H9 (cell line): ENCODE data around the gene SAV1. TPM values are rescaled to one million over a fixed set of nuclear protein-coding genes. Genes with fewer than 3 reads are reported as not detected.
"Not testable (repeated sequence)": the region's sequence is repeated elsewhere in the genome, so short reads cannot be mapped to it uniquely, and the experiment has no call there.

Experiments used
- DNase-seq: peaks from one replicate; pipeline ENCODE4 v3.0.0-alpha.2; 2017
- H2AFZ ChIP-seq: one replicate; pipeline ENCODE4 v1.6.1; 2013; ENCODE audit warnings: mild to moderate bottlenecking, low read length, control low read depth, moderate library complexity
- H2AK5ac ChIP-seq: 2 replicates; pipeline ENCODE4 v1.6.1; 2013; ENCODE audit warnings: low read length, control low read depth, mixed read lengths; ENCODE audit not compliant: insufficient read length
- H2BK120ac ChIP-seq: one replicate; pipeline ENCODE4 v1.6.1; 2013; ENCODE audit warnings: low read depth, mild to moderate bottlenecking, low read length, control low read depth, inconsistent platforms; ENCODE audit not compliant: poor library complexity, severe bottlenecking
- H2BK12ac ChIP-seq: 2 replicates; pipeline ENCODE4 v1.6.1; 2013; ENCODE audit warnings: low read length, control low read depth, mixed read lengths, low read depth; ENCODE audit not compliant: insufficient read length
- H2BK15ac ChIP-seq: 2 replicates; pipeline ENCODE4 v1.6.1; 2013; ENCODE audit warnings: low read depth, low read length, control low read depth
- H2BK20ac ChIP-seq: one replicate; pipeline ENCODE4 v1.6.1; 2013; ENCODE audit warnings: low read depth, mild to moderate bottlenecking, low read length, control low read depth, inconsistent platforms; ENCODE audit not compliant: poor library complexity, severe bottlenecking
- H2BK5ac ChIP-seq: 2 replicates; pipeline ENCODE4 v1.6.1; 2013; ENCODE audit warnings: low read length, control low read depth, mixed read lengths; ENCODE audit not compliant: insufficient read length
- H3K14ac ChIP-seq: 2 replicates; pipeline ENCODE4 v1.6.1; 2013; ENCODE audit warnings: low read length, control low read depth; ENCODE audit not compliant: insufficient read depth
- H3K18ac ChIP-seq: 2 replicates; pipeline ENCODE4 v1.6.1; 2013; ENCODE audit warnings: low read depth, mild to moderate bottlenecking, mixed read lengths, low read length, control low read depth; ENCODE audit not compliant: insufficient read length
- H3K23ac ChIP-seq: 2 replicates; pipeline ENCODE4 v1.6.1; 2013; ENCODE audit warnings: low read length, control low read depth, mixed read lengths, low read depth; ENCODE audit not compliant: insufficient read length
- H3K23me2 ChIP-seq: 2 replicates; pipeline ENCODE4 v1.6.1; 2013; ENCODE audit warnings: low read depth, mild to moderate bottlenecking, mixed read lengths, low read length, control low read depth; ENCODE audit not compliant: insufficient read length, poor library complexity, severe bottlenecking
- H3K27ac ChIP-seq: 2 replicates; pipeline ENCODE4 v1.5.1; 2013; ENCODE audit warnings: low read length, control low read depth, mixed read lengths, low read depth; ENCODE audit not compliant: insufficient read length
- H3K27me3 ChIP-seq: 2 replicates; pipeline ENCODE4 v1.6.1; 2013; ENCODE audit warnings: low read length, control low read depth, inconsistent platforms; ENCODE audit not compliant: insufficient read depth
- H3K4ac ChIP-seq: 2 replicates; pipeline ENCODE4 v1.6.1; 2013; ENCODE audit warnings: low read depth, mild to moderate bottlenecking, control low read depth, inconsistent platforms, low read length, moderate library complexity
- H3K4me1 ChIP-seq: 2 replicates; pipeline ENCODE4 v1.6.1; 2013; ENCODE audit warnings: low read length, control low read depth, inconsistent platforms; ENCODE audit not compliant: insufficient read depth
- H3K4me2 ChIP-seq: 2 replicates; pipeline ENCODE4 v1.6.1; 2013; ENCODE audit warnings: low read length, control low read depth, mixed read lengths; ENCODE audit not compliant: insufficient read length, insufficient read depth
- H3K56ac ChIP-seq: 2 replicates; pipeline ENCODE4 v1.6.1; 2013; ENCODE audit warnings: low read depth, mild to moderate bottlenecking, mixed read lengths, low read length, control low read depth; ENCODE audit not compliant: insufficient read length
- H3K79me1 ChIP-seq: 2 replicates; pipeline ENCODE4 v1.6.1; 2013; ENCODE audit warnings: low read depth, mild to moderate bottlenecking, moderate library complexity, low read length, control low read depth, inconsistent platforms; ENCODE audit not compliant: insufficient read depth, poor library complexity, severe bottlenecking
- H3K79me2 ChIP-seq: 2 replicates; pipeline ENCODE4 v1.6.1; 2013; ENCODE audit warnings: low read length, control low read depth, inconsistent platforms; ENCODE audit not compliant: insufficient read depth
- H3K9ac ChIP-seq: 2 replicates; pipeline ENCODE4 v1.6.1; 2013; ENCODE audit warnings: low read length, control low read depth, mixed read lengths; ENCODE audit not compliant: insufficient read length; ENCODE audit errors: extremely low read depth
- H3K9me3 ChIP-seq: one replicate; pipeline ENCODE4 v1.6.1; 2013; ENCODE audit warnings: low read depth, low read length, inconsistent platforms; ENCODE audit not compliant: control insufficient read depth
- H3T11ph ChIP-seq: one replicate; pipeline ENCODE4 v1.6.1; 2013; ENCODE audit warnings: mild to moderate bottlenecking, low read length, control low read depth, inconsistent platforms
- H4K20me1 ChIP-seq: one replicate; pipeline ENCODE4 v1.6.1; 2013; ENCODE audit not compliant: control insufficient read depth, insufficient read length, insufficient read depth
- H4K5ac ChIP-seq: 2 replicates; pipeline ENCODE4 v1.6.1; 2013; ENCODE audit warnings: low read depth, mild to moderate bottlenecking, mixed read lengths, low read length, control low read depth; ENCODE audit not compliant: insufficient read length
- H4K8ac ChIP-seq: replicated peaks from 2 replicates; pipeline ENCODE4 v1.6.1; 2013; ENCODE audit warnings: low read length, control low read depth, mixed read lengths, low read depth; ENCODE audit not compliant: insufficient read length
- H4K91ac ChIP-seq: 2 replicates; pipeline ENCODE4 v1.6.1; 2013; ENCODE audit warnings: low read depth, mild to moderate bottlenecking, moderate library complexity, mixed read lengths, low read length, control low read depth; ENCODE audit not compliant: insufficient read length
- H3K27ac Mint-ChIP-seq, 3 experiments: 2 replicates in 2 of 3; 3 replicates in 1 of 3; pipeline ENCODE4 v1.8.0; 2020 to 2021; ENCODE audit warnings: mixed read lengths in 3 of 3, mild to moderate bottlenecking in 1 of 3, moderate library complexity in 1 of 3
- H3K27me3 Mint-ChIP-seq: 2 replicates; pipeline ENCODE4 v1.8.0; 2021; ENCODE audit warnings: low read depth, mild to moderate bottlenecking, moderate library complexity, mixed read lengths
- H3K36me3 Mint-ChIP-seq, 3 experiments: 2 replicates in 2 of 3; 3 replicates in 1 of 3; pipeline ENCODE4 v1.8.0; 2020 to 2021; ENCODE audit warnings: low read depth in 3 of 3, mixed read lengths in 3 of 3; ENCODE audit not compliant: insufficient read depth in 1 of 3
- H3K4me1 Mint-ChIP-seq, 2 experiments: 2 replicates each; pipeline ENCODE4 v1.8.0; 2020; ENCODE audit warnings: mixed read lengths in 2 of 2
- H3K4me3 Mint-ChIP-seq, 2 experiments: 2 replicates in 1 of 2; 3 replicates in 1 of 2; pipeline ENCODE4 v1.8.0; 2020 to 2021; ENCODE audit warnings: mild to moderate bottlenecking in 2 of 2, mixed read lengths in 2 of 2, moderate library complexity in 1 of 2
- H3K9me3 Mint-ChIP-seq, 2 experiments: 2 replicates in 1 of 2; 3 replicates in 1 of 2; pipeline ENCODE4 v1.8.0; 2020; ENCODE audit warnings: mild to moderate bottlenecking in 2 of 2, mixed read lengths in 2 of 2, moderate library complexity in 1 of 2
- WGBS: extraction: QIAGEN DNeasy Blood & Tissue Kit; methylation state at CpG from one replicate; pipeline ENCODE4 v1.1.7; 2013; ENCODE audit warnings: missing lambda C conversion rate, low lambda C conversion rate, mixed read lengths; ENCODE audit not compliant: insufficient read length; ENCODE audit errors: extremely low coverage; 5-methylcytosine and 5-hydroxymethylcytosine counted together
- total RNA-seq: library from RNA; stranded (reverse); gene quantifications from 2 replicates; pipeline ENCODE4 v1.2.1, GENCODE V29; 2021
- TF ChIP-seq, protein P1 (sequence below): fragments of 200-600 bp; sonication (generic); conservative IDR thresholded peaks from 3 replicates; pipeline ENCODE4 v1.8.0; 2021; ENCODE audit warnings: antibody characterized with exemption, mild to moderate bottlenecking

SAV1 gene
- total RNA-seq, 1 experiment from 2014 or later: 57.3 TPM

DNA sequence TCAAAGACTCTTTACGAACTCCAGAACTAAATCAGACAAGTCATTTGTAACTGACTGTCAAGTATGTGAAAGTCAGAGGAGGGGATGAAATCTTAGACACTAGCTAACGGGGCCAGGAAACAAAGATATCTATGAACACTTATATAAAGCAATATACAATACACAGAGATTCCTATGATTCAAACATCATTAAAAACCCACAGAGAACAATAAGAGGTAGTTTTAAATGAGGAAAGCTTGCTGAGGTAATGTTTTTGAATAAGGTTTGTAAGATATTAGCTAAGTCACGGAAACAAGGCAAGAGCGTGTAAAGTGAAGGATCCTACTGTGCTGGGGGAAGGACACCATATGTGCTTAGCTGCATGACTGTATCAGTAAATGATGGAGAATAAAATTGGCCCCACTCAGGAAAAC is 36.7 kb downstream of the SAV1 start:
- Histone ChIP-seq H3K79me2 (no peaks in the 10 kb centered on the region), H3K27ac (no peak overlapping the region), H3K4ac (no peak overlapping the region), H3T11ph (no peak overlapping the region), H3K14ac (no peak overlapping the region), H4K8ac (no peak overlapping the region), H3K18ac (no peak overlapping the region), H2BK20ac (no peak overlapping the region), H3K23ac (no peak overlapping the region), H3K27me3 (no peaks in the 10 kb centered on the region), H2BK5ac (no peak overlapping the region), H4K20me1 (no peaks in the 10 kb centered on the region), H3K4me2 (no peak overlapping the region), H3K23me2 (no peaks in the 10 kb centered on the region), H3K4me1 (no peaks in the 10 kb centered on the region), H3K79me1 (no peaks in the 10 kb centered on the region), H2BK15ac (no peak overlapping the region), H2BK120ac (no peak overlapping the region), H2AK5ac (no peak overlapping the region), H2AFZ (no peak overlapping the region), H4K5ac (no peak overlapping the region), H3K9ac (no peak overlapping the region), H3K9me3 (no peaks in the 10 kb centered on the region), H4K91ac (no peak overlapping the region), H2BK12ac (no peak overlapping the region), H3K56ac (no peak overlapping the region)
- no CpG with 5 or more reads among the region's 4 CpGs for WGBS
- Mint-ChIP-seq H3K9me3 (no peaks in the 10 kb centered on the region), H3K27ac (no peak overlapping the region; a peak in 1 of 7 replicates), H3K4me1 (no peaks in the 10 kb centered on the region), H3K27me3 (no peaks in the 10 kb centered on the region), H3K4me3 (no peak overlapping the region), H3K36me3 (peaks cover 4 to 24% (median 4%) of the 10 kb centered on the region in 3 experiments; a peak in 6 of 7 replicates)
- TF ChIP-seq, protein P1, sequence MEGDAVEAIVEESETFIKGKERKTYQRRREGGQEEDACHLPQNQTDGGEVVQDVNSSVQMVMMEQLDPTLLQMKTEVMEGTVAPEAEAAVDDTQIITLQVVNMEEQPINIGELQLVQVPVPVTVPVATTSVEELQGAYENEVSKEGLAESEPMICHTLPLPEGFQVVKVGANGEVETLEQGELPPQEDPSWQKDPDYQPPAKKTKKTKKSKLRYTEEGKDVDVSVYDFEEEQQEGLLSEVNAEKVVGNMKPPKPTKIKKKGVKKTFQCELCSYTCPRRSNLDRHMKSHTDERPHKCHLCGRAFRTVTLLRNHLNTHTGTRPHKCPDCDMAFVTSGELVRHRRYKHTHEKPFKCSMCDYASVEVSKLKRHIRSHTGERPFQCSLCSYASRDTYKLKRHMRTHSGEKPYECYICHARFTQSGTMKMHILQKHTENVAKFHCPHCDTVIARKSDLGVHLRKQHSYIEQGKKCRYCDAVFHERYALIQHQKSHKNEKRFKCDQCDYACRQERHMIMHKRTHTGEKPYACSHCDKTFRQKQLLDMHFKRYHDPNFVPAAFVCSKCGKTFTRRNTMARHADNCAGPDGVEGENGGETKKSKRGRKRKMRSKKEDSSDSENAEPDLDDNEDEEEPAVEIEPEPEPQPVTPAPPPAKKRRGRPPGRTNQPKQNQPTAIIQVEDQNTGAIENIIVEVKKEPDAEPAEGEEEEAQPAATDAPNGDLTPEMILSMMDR: no peak
- no peak for DNase-seq

DNA sequence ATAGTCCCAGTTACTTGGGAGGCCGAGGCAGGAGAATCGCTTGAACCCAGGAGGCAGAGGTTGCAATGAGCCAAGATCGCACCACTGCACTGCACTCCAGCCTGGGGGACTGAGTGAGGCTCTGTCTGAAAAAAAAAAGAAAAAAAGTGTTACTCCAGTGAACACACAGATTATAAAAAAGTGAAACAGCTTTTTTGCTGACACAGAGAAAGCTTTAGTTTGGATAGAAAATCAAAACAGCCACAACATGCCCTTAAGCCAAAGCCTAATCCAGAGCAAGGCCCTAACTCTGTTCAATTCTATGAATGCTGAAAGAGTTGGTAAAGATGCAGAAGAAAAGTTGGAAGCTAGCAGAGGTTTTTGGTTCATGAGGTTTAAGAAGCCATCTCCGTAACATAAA is 43.2 kb downstream of the SAV1 start:
- H3K27ac Mint-ChIP-seq, H2BK20ac ChIP-seq, H3K9me3 Mint-ChIP-seq, H3K79me1 ChIP-seq, H3K56ac ChIP-seq, H3K9me3 ChIP-seq, H3K4me1 Mint-ChIP-seq, H2BK5ac ChIP-seq, H3K4me1 ChIP-seq, H4K5ac ChIP-seq, H2BK12ac ChIP-seq, H3K27ac ChIP-seq, H2AK5ac ChIP-seq, H3K27me3 ChIP-seq, H2BK15ac ChIP-seq, H4K20me1 ChIP-seq, H3K9ac ChIP-seq, H2BK120ac ChIP-seq, H3K14ac ChIP-seq, H3K36me3 Mint-ChIP-seq, H3K23ac ChIP-seq, H3K23me2 ChIP-seq, H4K91ac ChIP-seq, H3K4me3 Mint-ChIP-seq, H3T11ph ChIP-seq, H3K79me2 ChIP-seq, H3K4ac ChIP-seq, H3K4me2 ChIP-seq, H3K27me3 Mint-ChIP-seq, H2AFZ ChIP-seq, H4K8ac ChIP-seq, DNase-seq, H3K18ac ChIP-seq: not testable (repeated sequence)
- no CpG with 5 or more reads among the region's 4 CpGs for WGBS
